C4-2B (cell line): Measurements from ENCODE around the gene DNAJA1.

Source experiments
- ZFX ChIP-seq: fragments of 450-650 bp; IDR thresholded peaks from 2 replicates; pipeline ENCODE4 v1.6.1; 2017
- TF ChIP-seq, protein P1 (sequence below): fragments of 450-650 bp; conservative IDR thresholded peaks from 2 replicates; pipeline ENCODE4 v1.5.1; 2017; ENCODE audit warnings: mild to moderate bottlenecking

DNA sequence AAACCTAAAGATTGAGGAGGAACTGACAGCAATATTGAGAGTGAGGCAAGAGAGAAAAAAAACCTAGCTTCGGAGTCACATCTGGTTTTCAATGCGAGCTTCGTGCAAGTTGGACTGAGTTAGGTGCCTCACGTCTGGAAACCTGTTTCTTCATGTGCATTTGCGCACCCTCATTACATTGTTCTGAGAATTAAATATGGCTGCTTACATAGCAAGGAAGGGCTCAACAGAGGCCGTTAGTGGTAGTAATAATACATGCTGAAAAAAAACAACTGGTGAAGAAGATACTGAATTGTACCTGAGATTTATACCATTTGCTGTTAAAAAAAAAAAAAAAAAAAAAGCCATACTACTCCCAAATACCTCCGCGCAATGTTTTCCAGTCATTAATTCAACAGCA is 18.6 kb downstream of the DNAJA1 start:
- TF ChIP-seq, protein P1, sequence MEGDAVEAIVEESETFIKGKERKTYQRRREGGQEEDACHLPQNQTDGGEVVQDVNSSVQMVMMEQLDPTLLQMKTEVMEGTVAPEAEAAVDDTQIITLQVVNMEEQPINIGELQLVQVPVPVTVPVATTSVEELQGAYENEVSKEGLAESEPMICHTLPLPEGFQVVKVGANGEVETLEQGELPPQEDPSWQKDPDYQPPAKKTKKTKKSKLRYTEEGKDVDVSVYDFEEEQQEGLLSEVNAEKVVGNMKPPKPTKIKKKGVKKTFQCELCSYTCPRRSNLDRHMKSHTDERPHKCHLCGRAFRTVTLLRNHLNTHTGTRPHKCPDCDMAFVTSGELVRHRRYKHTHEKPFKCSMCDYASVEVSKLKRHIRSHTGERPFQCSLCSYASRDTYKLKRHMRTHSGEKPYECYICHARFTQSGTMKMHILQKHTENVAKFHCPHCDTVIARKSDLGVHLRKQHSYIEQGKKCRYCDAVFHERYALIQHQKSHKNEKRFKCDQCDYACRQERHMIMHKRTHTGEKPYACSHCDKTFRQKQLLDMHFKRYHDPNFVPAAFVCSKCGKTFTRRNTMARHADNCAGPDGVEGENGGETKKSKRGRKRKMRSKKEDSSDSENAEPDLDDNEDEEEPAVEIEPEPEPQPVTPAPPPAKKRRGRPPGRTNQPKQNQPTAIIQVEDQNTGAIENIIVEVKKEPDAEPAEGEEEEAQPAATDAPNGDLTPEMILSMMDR: no peak
- no peak for TF ChIP-seq ZFX
